GM12801 (cell line): Measurements from ENCODE around the gene TMEM164.

Experiments used
- TF ChIP-seq, protein P1 (sequence below): IDR thresholded peaks from one replicate; pipeline ENCODE4 v1.5.1; 2011; ENCODE audit warnings: control low read depth; ENCODE audit not compliant: insufficient read length; ENCODE audit errors: extremely low read depth

TMEM164 gene

DNA sequence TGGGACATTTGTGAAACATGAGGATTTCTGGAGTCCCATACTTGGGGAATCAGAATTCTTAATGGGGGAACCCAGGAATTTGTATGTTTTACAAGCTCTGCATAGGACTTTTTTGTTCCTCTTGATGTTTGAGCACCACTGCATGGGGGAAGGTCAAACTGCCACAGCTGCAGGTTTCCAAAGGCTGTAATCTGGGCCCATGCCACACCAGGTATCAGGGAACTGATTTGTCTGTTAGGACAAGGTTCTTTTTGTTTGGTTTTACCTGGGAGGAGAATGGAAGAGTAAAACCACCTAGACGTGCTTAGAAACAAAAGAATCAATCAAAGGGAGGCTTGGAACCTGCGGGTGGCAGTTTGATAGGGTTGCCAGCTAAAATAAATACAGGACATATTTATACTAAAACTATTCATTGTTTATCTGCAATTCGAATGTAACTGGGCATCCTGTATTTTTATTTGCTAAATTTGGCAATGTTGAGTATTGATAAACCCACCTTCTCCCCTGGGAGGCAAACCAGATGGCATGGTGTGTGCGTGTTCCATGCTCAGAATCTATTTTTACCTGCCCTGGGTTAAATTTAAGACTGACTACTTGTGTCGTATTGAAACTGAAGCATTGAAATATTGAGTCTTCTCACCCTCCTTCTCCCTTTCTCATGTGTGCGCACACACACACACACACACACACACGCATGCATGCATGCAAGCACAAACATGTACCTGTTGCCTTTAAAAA is 63.7 kb downstream of the TMEM164 start:
- TF ChIP-seq, protein P1, sequence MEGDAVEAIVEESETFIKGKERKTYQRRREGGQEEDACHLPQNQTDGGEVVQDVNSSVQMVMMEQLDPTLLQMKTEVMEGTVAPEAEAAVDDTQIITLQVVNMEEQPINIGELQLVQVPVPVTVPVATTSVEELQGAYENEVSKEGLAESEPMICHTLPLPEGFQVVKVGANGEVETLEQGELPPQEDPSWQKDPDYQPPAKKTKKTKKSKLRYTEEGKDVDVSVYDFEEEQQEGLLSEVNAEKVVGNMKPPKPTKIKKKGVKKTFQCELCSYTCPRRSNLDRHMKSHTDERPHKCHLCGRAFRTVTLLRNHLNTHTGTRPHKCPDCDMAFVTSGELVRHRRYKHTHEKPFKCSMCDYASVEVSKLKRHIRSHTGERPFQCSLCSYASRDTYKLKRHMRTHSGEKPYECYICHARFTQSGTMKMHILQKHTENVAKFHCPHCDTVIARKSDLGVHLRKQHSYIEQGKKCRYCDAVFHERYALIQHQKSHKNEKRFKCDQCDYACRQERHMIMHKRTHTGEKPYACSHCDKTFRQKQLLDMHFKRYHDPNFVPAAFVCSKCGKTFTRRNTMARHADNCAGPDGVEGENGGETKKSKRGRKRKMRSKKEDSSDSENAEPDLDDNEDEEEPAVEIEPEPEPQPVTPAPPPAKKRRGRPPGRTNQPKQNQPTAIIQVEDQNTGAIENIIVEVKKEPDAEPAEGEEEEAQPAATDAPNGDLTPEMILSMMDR, result no peak

DNA sequence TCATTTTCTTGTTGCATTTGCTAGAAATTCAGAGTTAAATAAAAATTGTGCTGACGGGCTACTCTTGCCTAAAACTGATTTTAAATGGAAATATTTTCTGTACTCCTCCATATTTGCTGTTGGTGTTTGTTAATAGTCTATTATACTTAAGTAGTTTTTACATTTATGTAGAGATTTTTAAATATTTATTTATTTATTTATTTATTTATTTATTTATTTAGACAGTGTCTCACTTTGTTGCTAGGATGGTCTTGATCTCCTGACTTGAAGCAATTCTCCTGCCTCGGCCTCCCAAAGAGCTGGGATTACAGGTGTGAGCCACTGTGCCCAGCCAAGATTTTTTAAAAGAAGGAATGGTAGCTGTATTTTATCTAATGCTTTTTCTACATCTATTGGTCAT is 68.1 kb downstream of the TMEM164 start:
- TF ChIP-seq, protein P1, result no peak

DNA sequence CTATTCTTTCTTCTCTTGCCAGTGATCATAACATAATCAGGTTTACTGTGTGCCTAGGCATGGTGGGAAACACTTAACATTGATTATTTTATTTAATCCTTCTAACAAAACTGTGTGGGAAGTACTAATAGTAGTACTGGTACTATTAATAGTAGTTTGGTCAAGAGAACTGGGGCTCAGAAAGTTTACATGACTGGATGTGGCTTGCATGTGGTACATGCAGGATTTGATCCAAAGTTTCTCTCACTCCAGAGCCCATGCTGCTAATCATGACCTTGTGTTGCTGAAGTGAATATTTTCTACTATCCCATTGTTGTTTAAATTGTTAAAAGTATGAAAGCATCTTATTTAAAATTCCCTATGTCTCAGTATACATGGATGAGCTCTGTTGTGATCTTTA is 78.4 kb downstream of the TMEM164 start:
- TF ChIP-seq, protein P1, result no peak

DNA sequence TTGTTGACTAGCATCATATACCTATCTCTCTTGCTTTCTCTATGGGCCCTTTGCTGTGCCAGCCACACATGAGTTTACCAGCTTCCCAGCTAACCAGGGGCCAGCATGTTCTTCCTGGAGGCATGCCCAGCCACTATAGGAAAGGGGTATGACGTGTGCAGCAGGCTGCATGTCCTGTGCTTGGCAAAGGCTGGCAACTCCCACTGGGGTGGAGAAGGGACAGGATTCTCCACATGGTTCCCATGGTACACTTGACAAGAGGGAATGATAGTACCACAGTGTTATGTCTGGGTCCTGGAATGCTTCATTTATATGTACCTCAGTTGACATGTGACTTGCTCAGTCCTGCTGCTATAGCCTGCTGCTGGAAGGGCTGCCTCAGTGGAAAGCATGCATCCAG is 78.8 kb downstream of the TMEM164 start:
- TF ChIP-seq, protein P1, result no peak

DNA sequence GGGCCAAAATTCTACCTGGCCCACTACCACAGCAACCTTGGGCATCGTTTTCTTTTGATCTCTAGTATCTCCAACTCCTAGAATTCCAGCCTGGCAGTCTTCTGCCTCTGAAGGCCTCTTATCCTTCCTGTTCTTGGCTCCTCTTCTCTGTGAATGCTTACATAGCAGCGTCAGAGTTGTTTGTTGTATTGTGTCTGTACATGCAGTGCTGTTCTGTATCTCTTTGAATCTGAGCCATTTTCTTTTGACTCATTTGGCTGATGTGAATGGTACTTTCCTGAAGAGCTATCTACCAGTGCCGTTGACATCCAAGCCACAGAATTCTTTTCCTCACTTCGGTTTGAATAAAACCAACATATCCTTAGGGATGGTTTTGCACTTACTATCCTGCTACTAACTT is 79.2 kb downstream of the TMEM164 start:
- TF ChIP-seq, protein P1, result no peak

DNA sequence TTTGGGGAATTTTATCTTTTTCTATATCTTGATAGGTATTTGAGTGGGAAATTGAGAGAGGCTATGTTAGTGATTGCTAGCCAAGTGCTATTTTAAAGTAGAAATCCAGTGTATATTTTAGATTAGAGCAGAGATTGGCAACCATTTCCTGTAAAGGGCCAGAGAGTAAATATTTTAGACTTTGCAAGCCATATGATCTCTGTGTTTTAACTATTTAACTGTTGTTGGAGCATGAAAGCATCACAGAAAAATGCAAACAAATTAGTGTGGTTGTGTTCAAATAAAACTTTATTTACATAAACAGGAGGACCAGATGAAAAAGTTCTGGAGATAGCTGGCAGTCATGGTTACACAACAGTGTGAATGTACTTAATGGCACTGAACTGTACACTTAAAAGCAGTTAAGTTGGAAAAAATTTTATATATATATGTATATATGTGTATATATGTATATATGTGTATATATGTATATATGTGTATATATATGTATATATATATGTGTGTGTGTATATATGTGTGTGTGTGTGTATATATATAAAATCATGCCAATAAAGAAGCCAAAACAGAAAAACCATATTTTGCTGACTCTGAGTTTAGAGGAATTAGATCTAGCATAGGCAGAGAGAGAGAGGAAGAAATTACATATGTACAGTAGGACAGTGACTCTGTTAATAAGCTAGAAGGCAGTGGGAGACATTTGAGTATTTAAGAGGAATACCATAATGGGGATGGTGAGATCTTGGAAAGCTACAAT is 83.4 kb downstream of the TMEM164 start:
- TF ChIP-seq, protein P1, result no peak

DNA sequence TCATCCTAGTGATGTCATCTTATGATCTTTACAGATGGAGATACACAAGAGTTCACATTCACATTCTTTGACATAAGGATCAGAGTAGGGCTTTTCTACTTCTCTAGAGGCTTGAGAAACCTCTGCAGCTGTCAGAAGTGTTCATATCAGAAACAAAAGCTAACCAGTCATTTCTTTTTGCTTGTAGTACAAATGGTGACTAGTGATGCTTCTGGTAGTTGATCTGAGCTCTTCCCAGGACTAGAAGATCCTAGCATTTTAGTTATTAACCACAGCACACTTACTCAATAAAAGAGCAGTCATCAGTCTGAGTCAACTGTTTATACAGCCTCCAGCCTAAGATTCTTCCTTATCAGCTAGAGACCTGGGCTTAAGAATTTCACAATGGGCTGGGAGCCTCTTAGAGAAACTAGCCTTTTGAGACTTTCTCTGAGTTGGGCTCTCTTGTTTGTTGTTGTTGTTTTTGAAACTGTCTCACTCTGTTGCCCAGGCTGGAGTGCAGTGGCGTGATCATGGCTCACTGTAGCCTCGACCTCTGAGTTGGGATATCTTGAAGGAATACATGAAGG is 84.1 kb downstream of the TMEM164 start:
- TF ChIP-seq, protein P1, result no peak
